ENCODE data around the gene C3orf20. TPM values are rescaled to one million over a fixed set of nuclear protein-coding genes. Genes with fewer than 3 reads are reported as not detected.

C3orf20 gene
- total RNA-seq (under 1 TPM; 0.38 to 0.44 TPM), polyA plus RNA-seq (not detected)

GRCh38 chr3:14674841-14675240 is at the start of gene C3orf20:
Gene C3orf20, plus strand, starts transcription at chr3:14675141. Its CDS starts 7,573 bp downstream, at chr3:14682714.
- H3K4me3 Mint-ChIP-seq, result no peak within 1 kb of the TSS
- intact Hi-C loops (cut with micrococcal nuclease), result no loop called here
- Histone ChIP-seq H3K27me3 (ENCODE audit: insufficient read depth, low read length) (no peaks in the 10 kb centered on the region), H3K4me1 (ENCODE audit: insufficient read depth, low read length) (no peaks in the 10 kb centered on the region), H3K4me3 (ENCODE audit: low read length in 2 of 2) (no peak within 1 kb of the TSS), H3K27ac (ENCODE audit: low read depth, low read length) (no peak within 1 kb of the TSS), H3K36me3 (ENCODE audit: insufficient read depth, low read length) (peaks cover 31% of the 10 kb centered on the region), H3K9me3 (ENCODE audit: control insufficient read depth in 1 of 2, low read length in 2 of 2) (no peaks in the 10 kb centered on the region)
- peaks cover 0 to 7% (median under 1%) of the 10 kb centered on the region in 8 donors for H3K9me3 Mint-ChIP-seq
- H3K27ac Mint-ChIP-seq, result peak within 1 kb of the TSS in 1 of 7 donors; percentile 46
- DNase-seq, result peak in 1 of 5 donors; percentile 24
- POLR2A ChIA-PET (ENCODE audit: partially characterized antibody), result no interaction called here
- H3K36me3 Mint-ChIP-seq, result peaks cover 46 to 57% of the 10 kb centered on the region in 2 donors
- H3K4me1 Mint-ChIP-seq, result peaks cover 0 to 3% (median 0%) of the 10 kb centered on the region in 4 donors
- H3K27me3 Mint-ChIP-seq, result no peaks in the 10 kb centered on the region
- CTCF ChIA-PET (ENCODE audit: partially characterized antibody), result interaction anchor here (1.4 kb wide), 2 partner anchors 242 to 252 kb away, joined by 3 to 4 read pairs; no protein-coding TSS in a partner anchor

- no peaks in the 10 kb centered on the region for H3K36me3 Mint-ChIP-seq
- Histone ChIP-seq H3K9me3 (ENCODE audit: control insufficient read depth in 1 of 2, low read length in 2 of 2) (no peaks in the 10 kb centered on the region), H3K4me3 (ENCODE audit: low read length in 2 of 2) (no peak overlapping the region), H3K27me3 (ENCODE audit: insufficient read depth, low read length) (no peaks in the 10 kb centered on the region), H3K36me3 (ENCODE audit: insufficient read depth, low read length) (no peaks in the 10 kb centered on the region), H3K27ac (ENCODE audit: low read depth, low read length) (no peak overlapping the region), H3K4me1 (ENCODE audit: insufficient read depth, low read length) (no peaks in the 10 kb centered on the region)
- DNase-seq, result no peak
- intact Hi-C loops (cut with micrococcal nuclease), result no loop called here
- peaks cover 2 to 9% of the 10 kb centered on the region in 2 donors for H3K27me3 Mint-ChIP-seq
- no peak overlapping the region for H3K27ac Mint-ChIP-seq
- peaks cover 0 to 6% (median 0%) of the 10 kb centered on the region in 8 donors for H3K9me3 Mint-ChIP-seq
- no peaks in the 10 kb centered on the region for H3K4me1 Mint-ChIP-seq
- ChIA-PET POLR2A (ENCODE audit: partially characterized antibody) (no interaction called here), CTCF (ENCODE audit: partially characterized antibody) (no interaction called here)
- H3K4me3 Mint-ChIP-seq, result no peak overlapping the region
Measured at GRCh38 chr3:14625443-14625842, 49.5 kb upstream of the C3orf20 start.

- no peaks in the 10 kb centered on the region for H3K27me3 ChIP-seq (ENCODE audit: insufficient read depth, low read length)
- Mint-ChIP-seq H3K27me3 (peaks cover 2 to 9% of the 10 kb centered on the region in 2 donors), H3K36me3 (no peaks in the 10 kb centered on the region), H3K9me3 (peaks cover 0 to 6% (median 0%) of the 10 kb centered on the region in 8 donors), H3K27ac (no peak overlapping the region), H3K4me3 (no peak overlapping the region), H3K4me1 (no peaks in the 10 kb centered on the region)
- no peak overlapping the region for H3K27ac ChIP-seq (ENCODE audit: low read depth, low read length)
- no peaks in the 10 kb centered on the region for H3K4me1 ChIP-seq (ENCODE audit: insufficient read depth, low read length)
- POLR2A ChIA-PET (ENCODE audit: partially characterized antibody), result no interaction called here
- no peak for DNase-seq
- intact Hi-C loops (cut with micrococcal nuclease), result no loop called here
- H3K36me3 ChIP-seq (ENCODE audit: insufficient read depth, low read length), result no peaks in the 10 kb centered on the region
- H3K9me3 ChIP-seq (ENCODE audit: control insufficient read depth in 1 of 2, low read length in 2 of 2), result no peaks in the 10 kb centered on the region
- CTCF ChIA-PET (ENCODE audit: partially characterized antibody), result interaction anchor here (2.4 kb wide), 1 partner anchor 293 kb away, joined by 6 read pairs; no protein-coding TSS in a partner anchor
- H3K4me3 ChIP-seq (ENCODE audit: low read length in 2 of 2), result no peak overlapping the region
Measured at GRCh38 chr3:14627815-14628214, 47.1 kb upstream of the C3orf20 start.

- Mint-ChIP-seq H3K27ac (no peak overlapping the region), H3K4me1 (no peaks in the 10 kb centered on the region), H3K9me3 (peaks cover 0 to 6% (median 0%) of the 10 kb centered on the region in 8 donors), H3K36me3 (no peaks in the 10 kb centered on the region), H3K4me3 (no peak overlapping the region), H3K27me3 (peaks cover 2 to 9% of the 10 kb centered on the region in 2 donors)
- Histone ChIP-seq H3K9me3 (ENCODE audit: control insufficient read depth in 1 of 2, low read length in 2 of 2) (no peaks in the 10 kb centered on the region), H3K4me1 (ENCODE audit: insufficient read depth, low read length) (no peaks in the 10 kb centered on the region), H3K4me3 (ENCODE audit: low read length in 2 of 2) (no peak overlapping the region), H3K36me3 (ENCODE audit: insufficient read depth, low read length) (no peaks in the 10 kb centered on the region), H3K27me3 (ENCODE audit: insufficient read depth, low read length) (no peaks in the 10 kb centered on the region), H3K27ac (ENCODE audit: low read depth, low read length) (no peak overlapping the region)
- ChIA-PET CTCF (ENCODE audit: partially characterized antibody) (interaction anchor here (2.4 kb wide), 1 partner anchor 293 kb away, joined by 6 read pairs; no protein-coding TSS in a partner anchor), POLR2A (ENCODE audit: partially characterized antibody) (no interaction called here)
- no peak for DNase-seq
- intact Hi-C loops (cut with micrococcal nuclease), result no loop called here
Measured at GRCh38 chr3:14628406-14628805, 46.5 kb upstream of the C3orf20 start.

- DNase-seq, result no peak
- Mint-ChIP-seq H3K27ac (no peak overlapping the region), H3K27me3 (peaks cover 6 to 16% of the 10 kb centered on the region in 2 donors), H3K9me3 (peaks cover 0 to 6% (median 0%) of the 10 kb centered on the region in 8 donors), H3K36me3 (no peaks in the 10 kb centered on the region), H3K4me3 (no peak overlapping the region), H3K4me1 (no peaks in the 10 kb centered on the region)
- no peaks in the 10 kb centered on the region for H3K27me3 ChIP-seq (ENCODE audit: insufficient read depth, low read length)
- no peaks in the 10 kb centered on the region for H3K9me3 ChIP-seq (ENCODE audit: control insufficient read depth in 1 of 2, low read length in 2 of 2)
- no peaks in the 10 kb centered on the region for H3K36me3 ChIP-seq (ENCODE audit: insufficient read depth, low read length)
- no peak overlapping the region for H3K4me3 ChIP-seq (ENCODE audit: low read length in 2 of 2)
- POLR2A ChIA-PET (ENCODE audit: partially characterized antibody), result no interaction called here
- CTCF ChIA-PET (ENCODE audit: partially characterized antibody), result interaction anchor here (1.0 to 2.9 kb wide), 4 partner anchors 9 to 292 kb away, joined by 3 to 33 read pairs (median 6); no protein-coding TSS in a partner anchor
- no peaks in the 10 kb centered on the region for H3K4me1 ChIP-seq (ENCODE audit: insufficient read depth, low read length)
- intact Hi-C loops (cut with micrococcal nuclease), result loop anchor here (5.0 to 10.0 kb wide), 2 partner anchors 154 to 733 kb away; no protein-coding TSS in a partner anchor
- no peak overlapping the region for H3K27ac ChIP-seq (ENCODE audit: low read depth, low read length)
Measured at GRCh38 chr3:14630404-14631100, 44.4 kb upstream of the C3orf20 start.

GRCh38 chr3:14631101-14631497 is 43.8 kb upstream of the C3orf20 start:
- no peaks in the 10 kb centered on the region for H3K27me3 ChIP-seq (ENCODE audit: insufficient read depth, low read length)
- no peaks in the 10 kb centered on the region for H3K36me3 ChIP-seq (ENCODE audit: insufficient read depth, low read length)
- H3K4me1 ChIP-seq (ENCODE audit: insufficient read depth, low read length), result no peaks in the 10 kb centered on the region
- peaks cover 10 to 19% of the 10 kb centered on the region in 2 donors for H3K27me3 Mint-ChIP-seq
- H3K9me3 ChIP-seq (ENCODE audit: control insufficient read depth in 1 of 2, low read length in 2 of 2), result no peaks in the 10 kb centered on the region
- no peak for DNase-seq
- no peak overlapping the region for H3K27ac Mint-ChIP-seq
- POLR2A ChIA-PET (ENCODE audit: partially characterized antibody), result no interaction called here
- H3K9me3 Mint-ChIP-seq, result peaks cover 0 to 6% (median 0%) of the 10 kb centered on the region in 8 donors
- intact Hi-C loops (cut with micrococcal nuclease), result loop anchor here (5.0 to 10.0 kb wide), 2 partner anchors 154 to 734 kb away; no protein-coding TSS in a partner anchor
- H3K4me1 Mint-ChIP-seq, result no peaks in the 10 kb centered on the region
- no peak overlapping the region for H3K4me3 Mint-ChIP-seq
- H3K4me3 ChIP-seq (ENCODE audit: low read length in 2 of 2), result no peak overlapping the region
- H3K27ac ChIP-seq (ENCODE audit: low read depth, low read length), result no peak overlapping the region
- CTCF ChIA-PET (ENCODE audit: partially characterized antibody), result interaction anchor here (1.0 to 2.9 kb wide), 3 partner anchors 14 to 291 kb away, joined by 3 to 33 read pairs (median 3); no protein-coding TSS in a partner anchor
- no peaks in the 10 kb centered on the region for H3K36me3 Mint-ChIP-seq

GRCh38 chr3:14631687-14632441 is 43.1 kb upstream of the C3orf20 start:
- H3K4me1 Mint-ChIP-seq, result no peaks in the 10 kb centered on the region
- POLR2A ChIA-PET (ENCODE audit: partially characterized antibody), result interaction anchor here (1.1 kb wide), 1 partner anchor 20 kb away, joined by 3 read pairs; the partner anchor contains the start of gene CCDC174
- DNase-seq, result no peak
- H3K9me3 Mint-ChIP-seq, result peaks cover 0 to 6% (median 0%) of the 10 kb centered on the region in 8 donors
- no peak overlapping the region for H3K27ac Mint-ChIP-seq
- Histone ChIP-seq H3K27ac (ENCODE audit: low read depth, low read length) (no peak overlapping the region), H3K36me3 (ENCODE audit: insufficient read depth, low read length) (no peaks in the 10 kb centered on the region), H3K4me3 (ENCODE audit: low read length in 2 of 2) (no peak overlapping the region), H3K4me1 (ENCODE audit: insufficient read depth, low read length) (no peaks in the 10 kb centered on the region), H3K27me3 (ENCODE audit: insufficient read depth, low read length) (no peaks in the 10 kb centered on the region), H3K9me3 (ENCODE audit: control insufficient read depth in 1 of 2, low read length in 2 of 2) (no peaks in the 10 kb centered on the region)
- H3K4me3 Mint-ChIP-seq, result no peak overlapping the region
- intact Hi-C loops (cut with micrococcal nuclease), result loop anchor here (5.0 to 10.0 kb wide), 2 partner anchors 153 to 735 kb away; no protein-coding TSS in a partner anchor
- CTCF ChIA-PET (ENCODE audit: partially characterized antibody), result interaction anchor here (0.6 to 2.9 kb wide), 6 partner anchors 14 to 291 kb away, joined by 3 to 33 read pairs (median 3); partner anchors contain the start of gene CCDC174
- H3K36me3 Mint-ChIP-seq, result no peaks in the 10 kb centered on the region
- H3K27me3 Mint-ChIP-seq, result peaks cover 13 to 27% of the 10 kb centered on the region in 2 donors
